Right renal pelvis (tissue), 4 donors: ENCODE results near the gene ZIC5. TPM values are rescaled to one million over a fixed set of nuclear protein-coding genes. Genes with fewer than 3 reads are reported as not detected.

ENCODE experiments used
- DNase-seq, 4 donors: peaks; one replicate each; pipeline ENCODE4 v3.0.0-alpha.2; 2013; ENCODE audit warnings: low read depth in 4 of 4, low spot score in 3 of 4, missing footprints in 1 of 4
- polyA plus RNA-seq, 4 donors: library from polyadenylated mRNA; unstranded; fragments of 120-200 nt; gene quantifications; one replicate each; pipeline ENCODE4 v1.2.1, GENCODE V29; 2013; ENCODE audit not compliant: insufficient read length in 4 of 4

The ZIC5 gene
- polyA plus RNA-seq, 4 donors = 0.01 to 0.19 (median 0.07) TPM

- DNase-seq = no peak
Measured at GRCh38 chr13:99977912-99978798, 6.6 kb upstream of the ZIC5 start.

GRCh38 chr13:99977334-99977911 is 5.9 kb upstream of the ZIC5 start:
- DNase-seq = no peak

- no peak for DNase-seq
Measured at GRCh38 chr13:99976575-99976974, 5.0 kb upstream of the ZIC5 start.

- DNase-seq = no peak
Measured at GRCh38 chr13:99975626-99976025, 4.1 kb upstream of the ZIC5 start.

- no peak for DNase-seq
Measured at GRCh38 chr13:99974939-99975561, 3.5 kb upstream of the ZIC5 start.

- DNase-seq = no peak
Measured at GRCh38 chr13:99974296-99974938, 2.9 kb upstream of the ZIC5 start.

- no peak for DNase-seq
Measured at GRCh38 chr13:99973808-99974185, 2.2 kb upstream of the ZIC5 start.

DNA sequence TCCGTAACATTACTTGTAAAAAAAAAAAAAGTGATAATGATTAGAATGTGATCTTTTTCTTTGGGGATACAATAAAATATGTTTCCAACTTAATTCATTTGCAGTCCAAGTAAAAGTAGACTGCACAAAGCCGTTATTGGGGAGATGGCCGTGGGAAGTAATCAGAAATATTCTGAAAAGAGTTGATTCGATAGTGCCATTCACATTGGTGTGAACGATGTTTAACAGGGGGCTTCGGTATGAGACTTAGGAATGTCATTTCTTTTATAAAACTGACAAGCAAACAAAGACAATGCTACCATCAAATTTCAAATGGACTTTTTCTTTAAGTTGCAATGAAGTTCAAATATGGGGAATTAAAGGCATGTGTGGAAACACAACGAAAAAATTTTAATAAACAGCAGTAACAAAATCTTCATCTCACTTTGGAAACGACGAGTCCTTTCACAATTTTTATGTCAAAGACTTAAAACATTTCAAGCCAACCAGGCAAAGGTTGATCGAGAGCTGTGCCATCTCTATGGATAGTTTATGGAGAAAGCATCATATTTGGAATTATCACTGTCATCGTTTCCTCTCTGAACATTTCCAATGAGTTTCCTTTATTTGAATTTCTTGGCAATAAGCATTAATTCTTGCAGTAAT is 1.7 kb upstream of the ZIC5 start:
- no peak for DNase-seq

- no peak for DNase-seq
Measured at GRCh38 chr13:99972190-99972731, 694 bp upstream of the ZIC5 start.

DNA sequence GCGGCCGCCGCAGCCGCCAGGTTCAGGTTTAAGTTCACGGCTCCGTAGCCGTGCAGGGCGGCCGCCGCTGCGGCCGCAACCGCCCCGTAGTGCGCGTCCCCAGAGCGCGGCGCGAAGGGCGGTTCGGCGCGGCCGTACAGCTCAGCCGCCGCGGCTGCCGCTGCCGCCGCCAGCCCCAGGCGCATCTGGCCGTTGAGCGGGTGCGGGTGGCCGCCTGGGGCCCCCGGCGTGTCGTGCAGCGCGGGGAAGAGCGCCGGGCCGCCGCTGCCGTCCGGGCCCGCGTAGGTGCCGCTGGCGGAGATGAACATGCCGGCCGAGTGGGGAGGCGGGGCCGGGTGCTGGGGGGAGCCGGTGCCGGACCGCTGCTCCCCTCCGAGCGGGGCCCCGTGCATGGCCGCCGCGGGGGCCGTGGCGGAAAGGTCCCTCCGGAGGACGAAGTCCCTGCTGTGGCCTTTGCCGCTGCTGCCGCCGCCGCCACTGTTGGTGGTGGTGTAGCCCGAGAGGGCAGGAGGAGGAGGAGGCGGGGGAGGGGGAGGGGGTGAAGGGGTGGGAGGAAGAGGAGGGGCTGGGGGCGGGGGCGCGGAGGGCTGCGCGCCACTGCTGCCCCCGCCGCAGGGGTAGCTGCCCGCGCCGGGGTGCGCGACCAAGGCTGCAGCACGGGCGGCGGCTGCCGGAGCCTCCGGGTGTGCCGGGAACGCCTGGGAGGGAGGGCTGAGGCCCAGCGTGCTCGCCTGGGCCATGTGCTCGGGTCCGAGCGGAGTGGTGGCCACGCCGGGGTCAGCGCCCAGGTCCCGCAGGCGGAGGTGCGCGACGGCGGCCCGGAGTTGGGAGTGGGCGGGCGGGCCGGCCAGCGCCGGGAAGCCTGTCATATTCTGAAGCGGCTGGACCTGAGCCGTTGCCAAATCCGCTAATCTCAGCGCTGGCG is 654 bp downstream of the ZIC5 start:
- DNase-seq = no peak

DNA sequence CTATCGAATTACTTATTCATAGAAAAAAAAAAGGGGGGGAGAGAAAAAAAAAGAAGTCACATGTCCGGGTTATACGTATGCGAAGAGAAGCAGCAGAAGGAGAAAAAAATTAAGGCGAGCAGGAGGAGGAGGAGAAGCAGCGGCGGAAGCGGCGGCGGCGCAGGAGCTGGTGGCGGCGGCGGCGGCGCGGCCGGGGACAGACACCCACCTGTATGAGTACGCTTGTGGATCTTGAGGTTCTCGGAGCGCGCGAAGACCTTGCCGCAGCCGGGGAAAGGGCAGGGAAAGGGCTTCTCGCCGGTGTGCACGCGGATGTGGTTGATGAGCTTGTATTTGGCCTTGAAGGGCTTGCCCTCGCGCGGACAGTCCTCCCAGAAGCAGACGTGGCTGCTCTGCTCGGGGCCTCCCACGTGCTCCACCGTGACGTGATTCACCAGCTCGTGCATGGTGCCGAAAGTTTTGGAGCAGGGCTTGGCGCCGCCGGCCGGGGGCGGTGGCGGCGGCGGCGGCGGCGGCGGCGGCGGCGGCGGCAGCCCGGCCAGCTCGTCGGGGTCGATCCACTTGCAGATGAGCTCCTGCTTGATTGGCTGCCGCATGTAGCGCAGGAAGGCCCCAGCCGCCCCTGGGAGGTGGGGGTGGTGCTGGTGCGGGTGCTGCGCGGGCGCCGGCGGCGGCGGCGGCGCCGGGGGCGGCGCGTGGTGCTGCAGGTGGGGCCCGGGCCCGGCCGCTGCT is 1.5 kb downstream of the ZIC5 start:
- DNase-seq = no peak

GRCh38 chr13:99969453-99969918 is 2.1 kb downstream of the ZIC5 start:
- no peak for DNase-seq

GRCh38 chr13:99968521-99969452 is 2.8 kb downstream of the ZIC5 start:
- no peak for DNase-seq

- DNase-seq = no peak
Measured at GRCh38 chr13:99967869-99968520, 3.6 kb downstream of the ZIC5 start.

DNA sequence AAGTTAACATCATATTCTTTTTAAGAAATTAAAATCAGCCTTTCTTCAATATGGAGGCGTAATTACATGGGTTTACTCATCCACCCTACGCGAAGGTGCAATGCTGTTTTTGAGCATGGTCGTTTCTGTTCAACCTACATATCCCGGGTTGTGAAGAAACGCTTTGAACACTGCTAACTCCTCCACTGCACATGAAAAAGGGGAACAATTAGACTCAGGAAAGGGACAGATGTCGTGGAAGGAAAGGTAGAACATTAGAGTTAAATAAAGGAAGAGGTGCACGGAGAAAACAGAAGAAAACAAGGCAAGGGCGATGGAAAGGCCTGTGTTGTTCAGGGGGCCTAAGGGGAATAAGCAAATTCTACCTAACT is 4.1 kb downstream of the ZIC5 start:
- no peak for DNase-seq

GRCh38 chr13:99966064-99966805 is 5.3 kb downstream of the ZIC5 start:
- no peak for DNase-seq
